Omental fat pad (tissue), 4 donors: ENCODE results near the gene ALB. TPM values are rescaled to one million over a fixed set of nuclear protein-coding genes. Genes with fewer than 3 reads are reported as not detected.

Experiments used
- ATAC-seq: fragments of 150-250 bp; one replicate; pipeline ENCODE4 v1.9.1; 2016; ENCODE audit warnings: mild to moderate bottlenecking, moderate library complexity; ENCODE audit not compliant: low FRiP score
- DNase-seq: peaks from one replicate; pipeline ENCODE4 v3.0.0-alpha.2; 2019; ENCODE audit warnings: low spot score
- total RNA-seq, 4 donors: library from RNA; depleted of rRNA; stranded (reverse); fragments of >200 nt; gene quantifications; one replicate each; pipeline ENCODE4 v1.1.0, GENCODE V29; 2016
- TF ChIP-seq, protein P1 (sequence below), 3 donors: fragments of 450-650 bp; IDR thresholded peaks; one replicate each; pipeline ENCODE4 v1.5.1; 2016 to 2017; ENCODE audit warnings: antibody characterized with exemption in 3 of 3, mild to moderate bottlenecking in 3 of 3, moderate library complexity in 2 of 3

ALB gene
- total RNA-seq, 4 donors from 2014 or later: 1.2 TPM; not detected in 3

DNA sequence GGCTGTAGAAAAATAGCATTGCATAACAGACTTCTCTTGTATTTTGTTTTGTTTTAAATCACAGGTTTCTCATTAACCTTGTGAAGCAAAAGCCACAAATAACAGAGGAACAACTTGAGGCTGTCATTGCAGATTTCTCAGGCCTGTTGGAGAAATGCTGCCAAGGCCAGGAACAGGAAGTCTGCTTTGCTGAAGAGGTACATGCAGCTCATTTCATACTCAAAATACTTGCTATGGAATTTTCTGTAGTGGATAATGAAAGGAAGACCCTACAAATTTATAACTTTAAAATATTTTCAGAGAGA is 49.6 kb downstream of the ALB start:
- TF ChIP-seq, protein P1, sequence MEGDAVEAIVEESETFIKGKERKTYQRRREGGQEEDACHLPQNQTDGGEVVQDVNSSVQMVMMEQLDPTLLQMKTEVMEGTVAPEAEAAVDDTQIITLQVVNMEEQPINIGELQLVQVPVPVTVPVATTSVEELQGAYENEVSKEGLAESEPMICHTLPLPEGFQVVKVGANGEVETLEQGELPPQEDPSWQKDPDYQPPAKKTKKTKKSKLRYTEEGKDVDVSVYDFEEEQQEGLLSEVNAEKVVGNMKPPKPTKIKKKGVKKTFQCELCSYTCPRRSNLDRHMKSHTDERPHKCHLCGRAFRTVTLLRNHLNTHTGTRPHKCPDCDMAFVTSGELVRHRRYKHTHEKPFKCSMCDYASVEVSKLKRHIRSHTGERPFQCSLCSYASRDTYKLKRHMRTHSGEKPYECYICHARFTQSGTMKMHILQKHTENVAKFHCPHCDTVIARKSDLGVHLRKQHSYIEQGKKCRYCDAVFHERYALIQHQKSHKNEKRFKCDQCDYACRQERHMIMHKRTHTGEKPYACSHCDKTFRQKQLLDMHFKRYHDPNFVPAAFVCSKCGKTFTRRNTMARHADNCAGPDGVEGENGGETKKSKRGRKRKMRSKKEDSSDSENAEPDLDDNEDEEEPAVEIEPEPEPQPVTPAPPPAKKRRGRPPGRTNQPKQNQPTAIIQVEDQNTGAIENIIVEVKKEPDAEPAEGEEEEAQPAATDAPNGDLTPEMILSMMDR (IDR thresholded peaks at IDR 0.05): no peak
- no peak for ATAC-seq

DNA sequence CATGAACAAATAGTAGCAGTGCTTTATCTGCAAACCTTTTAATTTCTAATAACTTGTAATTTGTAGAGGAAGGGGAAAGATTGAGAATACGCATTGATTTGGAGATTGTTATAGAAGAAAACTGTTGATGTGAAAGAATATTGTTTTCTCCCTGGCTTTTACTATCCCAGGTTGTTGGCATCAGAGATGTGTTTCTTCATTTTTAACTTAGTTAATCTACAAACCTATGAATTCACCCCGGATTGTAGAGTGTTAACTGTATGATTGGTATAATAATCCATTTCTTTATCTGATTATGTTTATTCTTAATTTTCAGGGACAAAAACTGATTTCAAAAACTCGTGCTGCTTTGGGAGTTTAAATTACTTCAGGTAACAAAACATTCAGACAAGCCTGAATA is 50.8 kb downstream of the ALB start:
- TF ChIP-seq, protein P1 (IDR thresholded peaks at IDR 0.05): no peak
- DNase-seq (no peak), ATAC-seq (no peak)

More for the DNA sequence above, 49.6 kb downstream of the ALB start:
- no peak for DNase-seq

GRCh38 chr4:73456177-73457022 is 52.3 kb downstream of the ALB start:
- ATAC-seq: no peak

GRCh38 chr4:73458184-73459047 is 54.3 kb downstream of the ALB start:
- TF ChIP-seq, protein P1 (IDR thresholded peaks at IDR 0.05): no peak
- ATAC-seq (no peak), DNase-seq (no peak)

More at GRCh38 chr4:73456177-73457022, 52.3 kb downstream of the ALB start:
- TF ChIP-seq, protein P1 (IDR thresholded peaks at IDR 0.05): no peak
- no peak for DNase-seq

GRCh38 chr4:73459048-73459421 is 54.9 kb downstream of the ALB start:
- no peak for ATAC-seq
- no peak for DNase-seq
- TF ChIP-seq, protein P1 (IDR thresholded peaks at IDR 0.05): no peak

- TF ChIP-seq, protein P1 (IDR thresholded peaks at IDR 0.05): no peak
- DNase-seq (no peak), ATAC-seq (no peak)
These were observed 56.9 kb downstream of the ALB start for GRCh38 chr4:73460913-73461522.
